ENCODE data around the gene RPP38. TPM values are rescaled to one million over a fixed set of nuclear protein-coding genes. Genes with fewer than 3 reads are reported as not detected.

RPP38 gene
- total and polyA plus RNA-seq, 7 experiments from 2014 or later, result 7.6 to 36.3 (median 16.6) TPM

- H3K27ac Mint-ChIP-seq, result no peak overlapping the region
- intact Hi-C loops (cut with micrococcal nuclease), result no loop called here
- peaks cover 0 to 54% (median 0%) of the 10 kb centered on the region in 3 experiments for H3K36me3 ChIP-seq (ENCODE audit: control insufficient read depth in 2 of 3, insufficient read depth in 3 of 3, low read length in 3 of 3)
- H3K9me3 ChIP-seq (ENCODE audit: control insufficient read depth in 2 of 3, low read length in 3 of 3), result no peaks in the 10 kb centered on the region
- peaks cover 0 to 25% (median 9%) of the 10 kb centered on the region in 5 donors for H3K36me3 Mint-ChIP-seq
- no peaks in the 10 kb centered on the region for H3K27me3 ChIP-seq (ENCODE audit: control insufficient read depth in 2 of 2, insufficient read depth in 2 of 2, low read length in 2 of 2)
- peaks cover 0 to 14% (median 2%) of the 10 kb centered on the region in 7 donors for H3K4me1 Mint-ChIP-seq
- H3K4me1 ChIP-seq (ENCODE audit: control insufficient read depth in 2 of 2, insufficient read depth in 2 of 2, low read length in 2 of 2), result no peaks in the 10 kb centered on the region
- POLR2A ChIA-PET, result no interaction called here
- no peak for DNase-seq
- H3K27ac ChIP-seq (ENCODE audit: low read depth, low read length), result no peak overlapping the region
- CTCF ChIA-PET, result no interaction called here
- no peak overlapping the region for H3K4me3 Mint-ChIP-seq
- no peaks in the 10 kb centered on the region for H3K27me3 Mint-ChIP-seq
- ATAC-seq, result peak; percentile 51
- no peaks in the 10 kb centered on the region for H3K9me3 Mint-ChIP-seq
- H3K4me3 ChIP-seq (ENCODE audit: low read length), result no peak overlapping the region
Measured at GRCh38 chr10:15118615-15119014, 21.5 kb downstream of the RPP38 start.

DNA sequence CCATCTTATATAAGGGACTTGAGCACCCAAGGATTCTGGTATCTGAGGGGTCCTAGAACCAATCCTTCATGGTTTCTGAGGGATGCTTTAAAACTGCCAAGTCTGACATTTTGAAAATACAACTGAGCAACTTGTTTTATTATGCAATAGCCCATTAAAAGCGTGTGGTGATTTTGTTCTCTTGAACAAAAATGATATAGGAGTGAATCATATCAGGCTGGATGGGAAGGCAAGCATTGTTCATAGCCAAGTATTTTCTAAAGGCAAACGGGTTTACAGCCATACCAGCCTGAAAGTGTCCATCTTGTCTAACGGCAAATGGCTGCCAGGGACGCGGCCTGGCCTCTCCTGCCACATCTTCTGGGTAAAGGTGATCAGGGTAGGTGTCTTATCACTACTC is 23.4 kb downstream of the RPP38 start:
- Mint-ChIP-seq H3K27ac (no peak overlapping the region), H3K9me3 (no peaks in the 10 kb centered on the region), H3K4me1 (peaks cover 0 to 32% (median 6%) of the 10 kb centered on the region in 7 donors), H3K4me3 (no peak overlapping the region), H3K27me3 (no peaks in the 10 kb centered on the region), H3K36me3 (peaks cover 0 to 37% (median 16%) of the 10 kb centered on the region in 5 donors)
- ChIA-PET POLR2A (no interaction called here), CTCF (no interaction called here)
- H3K4me1 ChIP-seq (ENCODE audit: control insufficient read depth in 2 of 2, insufficient read depth in 2 of 2, low read length in 2 of 2), result no peaks in the 10 kb centered on the region
- H3K36me3 ChIP-seq (ENCODE audit: control insufficient read depth in 2 of 3, insufficient read depth in 3 of 3, low read length in 3 of 3), result peaks cover 0 to 63% (median 3%) of the 10 kb centered on the region in 3 experiments
- DNase-seq (no peak), ATAC-seq (no peak)
- H3K27me3 ChIP-seq (ENCODE audit: control insufficient read depth in 2 of 2, insufficient read depth in 2 of 2, low read length in 2 of 2), result no peaks in the 10 kb centered on the region
- H3K27ac ChIP-seq (ENCODE audit: low read depth, low read length), result no peak overlapping the region
- no peaks in the 10 kb centered on the region for H3K9me3 ChIP-seq (ENCODE audit: control insufficient read depth in 2 of 3, low read length in 3 of 3)
- intact Hi-C loops (cut with micrococcal nuclease), result no loop called here
- no peak overlapping the region for H3K4me3 ChIP-seq (ENCODE audit: low read length)

GRCh38 chr10:15121707-15122106 is 24.6 kb downstream of the RPP38 start:
- intact Hi-C loops (cut with micrococcal nuclease), result no loop called here
- H3K36me3 ChIP-seq (ENCODE audit: control insufficient read depth in 2 of 3, insufficient read depth in 3 of 3, low read length in 3 of 3), result peaks cover 0 to 73% (median 7%) of the 10 kb centered on the region in 3 experiments
- ATAC-seq (no peak), DNase-seq (no peak)
- H3K27me3 ChIP-seq (ENCODE audit: control insufficient read depth in 2 of 2, insufficient read depth in 2 of 2, low read length in 2 of 2), result no peaks in the 10 kb centered on the region
- H3K4me3 ChIP-seq (ENCODE audit: low read length), result no peak overlapping the region
- peak overlapping the region in 1 of 9 donors; percentile 11 for H3K27ac Mint-ChIP-seq
- H3K9me3 Mint-ChIP-seq, result peaks cover 0 to 3% (median 0%) of the 10 kb centered on the region in 11 donors
- no peaks in the 10 kb centered on the region for H3K4me1 ChIP-seq (ENCODE audit: control insufficient read depth in 2 of 2, insufficient read depth in 2 of 2, low read length in 2 of 2)
- no peak overlapping the region for H3K27ac ChIP-seq (ENCODE audit: low read depth, low read length)
- H3K4me1 Mint-ChIP-seq, result peaks cover 0 to 32% (median 6%) of the 10 kb centered on the region in 7 donors
- no peaks in the 10 kb centered on the region for H3K27me3 Mint-ChIP-seq
- ChIA-PET POLR2A (no interaction called here), CTCF (interaction anchor here (0.6 kb wide), 1 partner anchor 10 kb away, joined by 5 read pairs; no protein-coding TSS in a partner anchor)
- H3K4me3 Mint-ChIP-seq, result no peak overlapping the region
- no peaks in the 10 kb centered on the region for H3K9me3 ChIP-seq (ENCODE audit: control insufficient read depth in 2 of 3, low read length in 3 of 3)
- peaks cover 0 to 44% (median 21%) of the 10 kb centered on the region in 5 donors for H3K36me3 Mint-ChIP-seq

DNA sequence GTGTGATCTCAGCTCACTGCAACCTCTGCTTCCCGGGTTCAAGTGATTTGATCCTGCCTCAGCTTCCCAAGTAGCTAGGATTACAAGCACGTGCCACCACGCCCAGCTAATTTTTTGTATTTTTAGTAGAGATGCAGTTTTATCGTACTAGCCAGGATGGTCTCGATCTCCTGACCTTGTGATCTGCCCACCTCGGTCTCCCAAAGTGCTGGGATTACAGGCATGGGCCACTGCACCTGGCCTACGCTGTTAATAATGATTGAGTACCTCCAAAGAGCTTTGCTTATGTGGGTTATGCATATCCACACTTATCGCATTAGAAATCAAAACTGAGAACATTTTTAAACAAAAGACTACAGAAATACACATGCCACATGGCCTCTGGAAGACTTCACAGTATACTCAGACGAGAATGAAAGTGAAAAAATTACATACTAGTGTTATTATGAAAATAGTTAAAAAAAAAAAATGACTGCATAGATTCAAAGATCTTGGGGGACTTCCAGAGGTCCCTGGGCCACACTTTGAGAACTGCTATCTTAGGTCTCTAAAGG is 25.4 kb downstream of the RPP38 start:
- no peaks in the 10 kb centered on the region for H3K4me1 ChIP-seq (ENCODE audit: control insufficient read depth in 2 of 2, insufficient read depth in 2 of 2, low read length in 2 of 2)
- intact Hi-C loops (cut with micrococcal nuclease), result no loop called here
- no peak overlapping the region for H3K27ac ChIP-seq (ENCODE audit: low read depth, low read length)
- H3K4me3 ChIP-seq (ENCODE audit: low read length), result no peak overlapping the region
- peaks cover 0 to 3% (median 0%) of the 10 kb centered on the region in 11 donors for H3K9me3 Mint-ChIP-seq
- peaks cover 0 to 67% (median 7%) of the 10 kb centered on the region in 3 experiments for H3K36me3 ChIP-seq (ENCODE audit: control insufficient read depth in 2 of 3, insufficient read depth in 3 of 3, low read length in 3 of 3)
- no peak overlapping the region for H3K4me3 Mint-ChIP-seq
- peak overlapping the region in 4 of 9 donors; percentile 11 to 74 (median 34) for H3K27ac Mint-ChIP-seq
- peaks cover 0 to 32% (median 6%) of the 10 kb centered on the region in 7 donors for H3K4me1 Mint-ChIP-seq
- peaks cover 0 to 46% (median 21%) of the 10 kb centered on the region in 5 donors for H3K36me3 Mint-ChIP-seq
- no peaks in the 10 kb centered on the region for H3K9me3 ChIP-seq (ENCODE audit: control insufficient read depth in 2 of 3, low read length in 3 of 3)
- ChIA-PET CTCF (no interaction called here), POLR2A (interaction anchor here (0.5 kb wide), 1 partner anchor 22 kb away, joined by 3 read pairs; no protein-coding TSS in a partner anchor)
- DNase-seq (no peak), ATAC-seq (no peak)
- no peaks in the 10 kb centered on the region for H3K27me3 ChIP-seq (ENCODE audit: control insufficient read depth in 2 of 2, insufficient read depth in 2 of 2, low read length in 2 of 2)
- H3K27me3 Mint-ChIP-seq, result no peaks in the 10 kb centered on the region

DNA sequence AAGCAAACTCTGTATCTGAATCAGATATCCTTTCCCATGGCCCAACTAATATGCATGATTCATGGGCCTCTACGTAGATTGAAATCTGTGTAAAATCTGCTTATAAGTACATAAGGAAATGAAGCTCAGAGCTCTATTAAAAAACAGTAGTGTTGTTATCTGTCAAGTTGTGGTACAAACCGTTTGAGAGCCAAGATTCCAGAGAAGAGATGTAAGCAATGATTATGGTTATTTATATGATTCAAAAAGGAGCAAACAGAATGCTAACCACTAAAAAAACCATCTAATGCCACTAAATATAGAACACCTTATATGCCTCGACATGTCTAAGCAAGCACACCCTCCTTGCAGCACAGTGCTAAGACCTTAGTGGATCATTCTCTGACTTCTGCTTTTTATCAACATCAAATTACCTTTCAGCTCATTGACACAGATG is 26.6 kb downstream of the RPP38 start:
- intact Hi-C loops (cut with micrococcal nuclease), result no loop called here
- H3K4me3 ChIP-seq (ENCODE audit: low read length), result no peak overlapping the region
- H3K27me3 ChIP-seq (ENCODE audit: control insufficient read depth in 2 of 2, insufficient read depth in 2 of 2, low read length in 2 of 2), result no peaks in the 10 kb centered on the region
- ATAC-seq, result no peak
- H3K36me3 ChIP-seq (ENCODE audit: control insufficient read depth in 2 of 3, insufficient read depth in 3 of 3, low read length in 3 of 3), result peaks cover 0 to 68% (median 10%) of the 10 kb centered on the region in 3 experiments
- H3K9me3 ChIP-seq (ENCODE audit: control insufficient read depth in 2 of 3, low read length in 3 of 3), result no peaks in the 10 kb centered on the region
- Mint-ChIP-seq H3K27ac (peak overlapping the region in 7 of 9 donors; percentile 3 to 88 (median 49)), H3K27me3 (no peaks in the 10 kb centered on the region), H3K4me1 (peaks cover 0 to 32% (median 10%) of the 10 kb centered on the region in 7 donors), H3K4me3 (peak overlapping the region in 1 of 10 donors; percentile 46), H3K36me3 (peaks cover 0 to 55% (median 31%) of the 10 kb centered on the region in 5 donors), H3K9me3 (peaks cover 0 to 3% (median 0%) of the 10 kb centered on the region in 11 donors)
- no peaks in the 10 kb centered on the region for H3K4me1 ChIP-seq (ENCODE audit: control insufficient read depth in 2 of 2, insufficient read depth in 2 of 2, low read length in 2 of 2)
- no peak for DNase-seq
- POLR2A ChIA-PET, result interaction anchor here (0.5 to 0.6 kb wide), 4 partner anchors 27 to 1561 kb away, joined by 3 to 6 read pairs (median 3); no protein-coding TSS in a partner anchor
- H3K27ac ChIP-seq (ENCODE audit: low read depth, low read length), result no peak overlapping the region
- CTCF ChIA-PET, result interaction anchor here (1.3 kb wide), 1 partner anchor 18 kb away, joined by 8 read pairs; no protein-coding TSS in a partner anchor

GRCh38 chr10:15124190-15124589 is 27.0 kb downstream of the RPP38 start:
- POLR2A ChIA-PET, result interaction anchor here (0.5 to 0.8 kb wide), 4 partner anchors 28 to 1699 kb away, joined by 3 to 6 read pairs (median 3); no protein-coding TSS in a partner anchor
- Histone ChIP-seq H3K36me3 (ENCODE audit: control insufficient read depth in 2 of 3, insufficient read depth in 3 of 3, low read length in 3 of 3) (peaks cover 0 to 68% (median 10%) of the 10 kb centered on the region in 3 experiments), H3K4me3 (ENCODE audit: low read length) (no peak overlapping the region), H3K27me3 (ENCODE audit: control insufficient read depth in 2 of 2, insufficient read depth in 2 of 2, low read length in 2 of 2) (no peaks in the 10 kb centered on the region), H3K27ac (ENCODE audit: low read depth, low read length) (no peak overlapping the region), H3K4me1 (ENCODE audit: control insufficient read depth in 2 of 2, insufficient read depth in 2 of 2, low read length in 2 of 2) (no peaks in the 10 kb centered on the region), H3K9me3 (ENCODE audit: control insufficient read depth in 2 of 3, low read length in 3 of 3) (no peaks in the 10 kb centered on the region)
- H3K4me1 Mint-ChIP-seq, result peaks cover 0 to 32% (median 10%) of the 10 kb centered on the region in 7 donors
- CTCF ChIA-PET, result interaction anchor here (1.3 kb wide), 1 partner anchor 18 kb away, joined by 8 read pairs; no protein-coding TSS in a partner anchor
- ATAC-seq, result no peak
- H3K27me3 Mint-ChIP-seq, result no peaks in the 10 kb centered on the region
- no peak for DNase-seq
- intact Hi-C loops (cut with micrococcal nuclease), result no loop called here
- peak overlapping the region in 1 of 10 donors; percentile 46 for H3K4me3 Mint-ChIP-seq
- H3K9me3 Mint-ChIP-seq, result peaks cover 0 to 3% (median 0%) of the 10 kb centered on the region in 11 donors
- peak overlapping the region in 7 of 9 donors; percentile 3 to 88 (median 49) for H3K27ac Mint-ChIP-seq
- peaks cover 0 to 54% (median 31%) of the 10 kb centered on the region in 5 donors for H3K36me3 Mint-ChIP-seq
